Stimulated activated effector memory CD8-positive, alpha-beta T cell treated with anti-CD3 and anti-CD28 coated beads, Interleukin-12 subunit alpha, Interleukin-12 subunit beta, amount 100 ng/mL, for 72 hours (primary cell): ENCODE measurements around the gene ID4.
A peak's percentile ranks its signal among the peaks of the same experiment; 100 is the strongest.

Experiments used
- ATAC-seq: fragments of 150-1000 bp; cut with Tn5 transposase; 2 replicates; pipeline ENCODE4 v1.10.0; 2021
- DNase-seq, 2 donors: peaks; one replicate each; pipeline ENCODE4 v3.0.0; 2021 to 2022; ENCODE audit warnings: low spot score in 2 of 2
- H3K27ac Mint-ChIP-seq: one replicate; pipeline ENCODE4 v1.8.0; 2022; ENCODE audit warnings: mild to moderate bottlenecking, mixed read lengths
- H3K36me3 Mint-ChIP-seq: one replicate; pipeline ENCODE4 v1.8.0; 2022; ENCODE audit warnings: mild to moderate bottlenecking, mixed read lengths
- H3K4me1 Mint-ChIP-seq: one replicate; pipeline ENCODE4 v1.8.0; 2022; ENCODE audit warnings: mixed read lengths
- H3K4me3 Mint-ChIP-seq: one replicate; pipeline ENCODE4 v1.8.0; 2022; ENCODE audit warnings: mild to moderate bottlenecking, mixed read lengths
- H3K9me3 Mint-ChIP-seq: one replicate; pipeline ENCODE4 v1.8.0; 2022; ENCODE audit warnings: mixed read lengths

The ID4 gene

GRCh38 chr6:19818805-19819204 lies 18.4 kb upstream of the ID4 start:
- DNase-seq (no peak), ATAC-seq (no peak)
- H3K36me3 Mint-ChIP-seq, result no peaks in the 10 kb centered on the region
- H3K27ac Mint-ChIP-seq, result no peak overlapping the region
- no peaks in the 10 kb centered on the region for H3K4me1 Mint-ChIP-seq
- no peaks in the 10 kb centered on the region for H3K9me3 Mint-ChIP-seq
- no peak overlapping the region for H3K4me3 Mint-ChIP-seq

- ATAC-seq, result no peak
- Mint-ChIP-seq H3K4me1 (no peaks in the 10 kb centered on the region), H3K27ac (no peak overlapping the region), H3K4me3 (no peak overlapping the region), H3K36me3 (no peaks in the 10 kb centered on the region), H3K9me3 (peaks cover 3% of the 10 kb centered on the region)
- DNase-seq, result no peak
These were observed 12.9 kb upstream of the ID4 start for GRCh38 chr6:19824058-19824807.

- Mint-ChIP-seq H3K4me1 (no peaks in the 10 kb centered on the region), H3K36me3 (no peaks in the 10 kb centered on the region), H3K27ac (no peak overlapping the region), H3K4me3 (no peak overlapping the region), H3K9me3 (peaks cover 3% of the 10 kb centered on the region)
- no peak for DNase-seq
- no peak for ATAC-seq
These were observed 9.9 kb upstream of the ID4 start for GRCh38 chr6:19827247-19827646.

DNA sequence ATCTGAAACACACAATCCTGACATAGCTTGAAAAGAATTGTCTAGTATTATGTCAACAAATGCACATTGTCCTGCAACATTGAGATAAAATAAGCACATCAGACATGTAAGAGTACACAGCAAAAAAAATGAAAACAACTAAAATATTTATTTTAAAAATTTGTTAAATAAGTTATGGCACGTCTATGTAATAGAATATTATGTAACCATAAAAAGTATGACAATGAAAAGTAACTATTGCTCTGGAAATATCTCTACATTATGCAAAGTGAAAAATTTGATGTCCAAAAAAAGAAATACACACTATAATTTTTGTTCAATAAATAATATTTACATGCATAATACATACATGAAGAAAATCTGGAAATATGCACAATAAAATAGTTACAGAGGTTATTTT lies 9.3 kb upstream of the ID4 start:
- H3K36me3 Mint-ChIP-seq, result no peaks in the 10 kb centered on the region
- DNase-seq (no peak), ATAC-seq (no peak)
- no peak overlapping the region for H3K4me3 Mint-ChIP-seq
- H3K27ac Mint-ChIP-seq, result no peak overlapping the region
- H3K9me3 Mint-ChIP-seq, result peaks cover 3% of the 10 kb centered on the region
- H3K4me1 Mint-ChIP-seq, result no peaks in the 10 kb centered on the region

DNA sequence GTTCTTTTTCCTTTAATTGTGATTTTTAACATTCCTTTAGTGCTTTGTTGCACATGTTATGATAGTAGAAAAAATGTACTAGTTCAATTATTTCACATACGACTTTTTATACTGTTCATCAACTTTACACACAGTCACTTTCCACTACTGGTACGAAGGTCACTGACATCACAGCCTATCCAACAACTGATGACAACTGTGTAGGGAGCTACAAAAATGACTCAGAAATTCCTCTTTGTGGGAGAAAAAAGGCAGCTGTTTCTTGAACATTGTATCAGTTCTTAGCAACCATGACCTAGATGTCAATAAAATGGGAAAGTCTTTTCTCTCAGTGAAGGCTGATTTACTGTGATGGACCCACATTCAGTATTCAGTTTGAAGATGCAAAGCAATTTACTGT lies 7.0 kb upstream of the ID4 start:
- Mint-ChIP-seq H3K36me3 (no peaks in the 10 kb centered on the region), H3K4me3 (no peak overlapping the region), H3K27ac (no peak overlapping the region), H3K9me3 (peaks cover 3% of the 10 kb centered on the region), H3K4me1 (no peaks in the 10 kb centered on the region)
- DNase-seq (no peak), ATAC-seq (no peak)

- Mint-ChIP-seq H3K9me3 (peaks cover 3% of the 10 kb centered on the region), H3K4me3 (no peak overlapping the region), H3K4me1 (no peaks in the 10 kb centered on the region), H3K36me3 (no peaks in the 10 kb centered on the region), H3K27ac (no peak overlapping the region)
- DNase-seq (no peak), ATAC-seq (no peak)
These were observed 5.8 kb upstream of the ID4 start for GRCh38 chr6:19831358-19831757.

DNA sequence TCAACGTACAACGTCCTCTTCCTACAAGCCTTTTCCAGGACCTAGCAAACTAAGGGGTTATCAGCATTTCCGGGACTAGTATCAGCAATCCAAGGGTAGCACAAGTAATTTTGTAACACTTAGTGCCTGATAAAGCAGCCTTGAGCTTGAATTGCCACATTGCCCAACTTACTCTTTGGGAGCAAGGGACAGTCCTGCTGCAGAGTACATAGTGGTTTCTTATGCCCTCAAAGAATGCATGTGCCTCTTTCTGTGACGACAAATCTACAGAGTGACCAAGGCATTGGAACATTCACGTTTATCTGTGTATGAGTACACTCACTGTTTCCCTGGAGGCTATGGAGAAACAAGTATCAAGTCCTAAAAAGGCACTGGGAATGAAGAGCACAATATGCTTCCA lies 3.2 kb upstream of the ID4 start:
- ATAC-seq (no peak), DNase-seq (no peak)
- Mint-ChIP-seq H3K36me3 (no peaks in the 10 kb centered on the region), H3K4me1 (no peaks in the 10 kb centered on the region), H3K9me3 (no peaks in the 10 kb centered on the region), H3K4me3 (no peak overlapping the region), H3K27ac (no peak overlapping the region)

GRCh38 chr6:19834858-19835257 lies 2.3 kb upstream of the ID4 start:
- DNase-seq (no peak), ATAC-seq (no peak)
- Mint-ChIP-seq H3K9me3 (no peaks in the 10 kb centered on the region), H3K4me3 (no peak overlapping the region), H3K27ac (no peak overlapping the region), H3K4me1 (no peaks in the 10 kb centered on the region), H3K36me3 (no peaks in the 10 kb centered on the region)

- Mint-ChIP-seq H3K4me1 (no peaks in the 10 kb centered on the region), H3K27ac (no peak overlapping the region), H3K4me3 (no peak overlapping the region), H3K9me3 (no peaks in the 10 kb centered on the region), H3K36me3 (no peaks in the 10 kb centered on the region)
- ATAC-seq, result no peak
- DNase-seq, result no peak
These were observed 1.6 kb upstream of the ID4 start for GRCh38 chr6:19835605-19836004.

DNA sequence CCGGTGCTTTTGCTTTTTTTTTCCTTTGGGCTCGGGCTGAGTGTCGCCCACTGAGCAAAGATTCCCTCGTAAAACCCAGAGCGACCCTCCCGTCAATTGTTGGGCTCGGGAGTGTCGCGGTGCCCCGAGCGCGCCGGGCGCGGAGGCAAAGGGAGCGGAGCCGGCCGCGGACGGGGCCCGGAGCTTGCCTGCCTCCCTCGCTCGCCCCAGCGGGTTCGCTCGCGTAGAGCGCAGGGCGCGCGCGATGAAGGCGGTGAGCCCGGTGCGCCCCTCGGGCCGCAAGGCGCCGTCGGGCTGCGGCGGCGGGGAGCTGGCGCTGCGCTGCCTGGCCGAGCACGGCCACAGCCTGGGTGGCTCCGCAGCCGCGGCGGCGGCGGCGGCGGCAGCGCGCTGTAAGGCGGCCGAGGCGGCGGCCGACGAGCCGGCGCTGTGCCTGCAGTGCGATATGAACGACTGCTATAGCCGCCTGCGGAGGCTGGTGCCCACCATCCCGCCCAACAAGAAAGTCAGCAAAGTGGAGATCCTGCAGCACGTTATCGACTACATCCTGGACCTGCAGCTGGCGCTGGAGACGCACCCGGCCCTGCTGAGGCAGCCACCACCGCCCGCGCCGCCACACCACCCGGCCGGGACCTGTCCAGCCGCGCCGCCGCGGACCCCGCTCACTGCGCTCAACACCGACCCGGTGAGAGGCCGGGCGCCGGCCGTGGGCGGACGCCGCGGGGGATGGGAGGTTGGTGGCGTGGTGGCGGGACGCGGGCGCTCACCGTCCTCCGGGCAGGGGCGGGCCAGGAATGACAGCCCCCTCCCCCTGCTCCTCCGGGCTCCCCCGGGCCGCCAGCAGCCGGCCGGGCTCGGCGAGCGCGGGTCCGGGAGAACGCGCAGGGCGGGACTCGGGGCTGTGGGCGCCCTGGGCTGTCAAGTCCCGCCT lies 606 bp downstream of the ID4 start:
- ATAC-seq, result no peak
- Mint-ChIP-seq H3K4me3 (no peak overlapping the region), H3K27ac (no peak overlapping the region), H3K9me3 (no peaks in the 10 kb centered on the region), H3K4me1 (no peaks in the 10 kb centered on the region), H3K36me3 (no peaks in the 10 kb centered on the region)
- no peak for DNase-seq

GRCh38 chr6:19838442-19839236 lies 1.5 kb downstream of the ID4 start:
- Mint-ChIP-seq H3K36me3 (no peaks in the 10 kb centered on the region), H3K27ac (no peak overlapping the region), H3K4me3 (no peak overlapping the region), H3K4me1 (no peaks in the 10 kb centered on the region), H3K9me3 (no peaks in the 10 kb centered on the region)
- DNase-seq (no peak), ATAC-seq (peak; percentile 24)

GRCh38 chr6:19839237-19839546 lies 2.0 kb downstream of the ID4 start:
- H3K4me1 Mint-ChIP-seq, result no peaks in the 10 kb centered on the region
- H3K9me3 Mint-ChIP-seq, result no peaks in the 10 kb centered on the region
- no peak for ATAC-seq
- DNase-seq, result no peak
- H3K27ac Mint-ChIP-seq, result no peak overlapping the region
- no peaks in the 10 kb centered on the region for H3K36me3 Mint-ChIP-seq
- no peak overlapping the region for H3K4me3 Mint-ChIP-seq

- no peaks in the 10 kb centered on the region for H3K36me3 Mint-ChIP-seq
- DNase-seq (no peak), ATAC-seq (no peak)
- no peaks in the 10 kb centered on the region for H3K4me1 Mint-ChIP-seq
- no peak overlapping the region for H3K4me3 Mint-ChIP-seq
- no peak overlapping the region for H3K27ac Mint-ChIP-seq
- H3K9me3 Mint-ChIP-seq, result no peaks in the 10 kb centered on the region
These were observed 2.6 kb downstream of the ID4 start for GRCh38 chr6:19839788-19840187.

GRCh38 chr6:19841181-19841580 lies 4.0 kb downstream of the ID4 start:
- H3K9me3 Mint-ChIP-seq, result no peaks in the 10 kb centered on the region
- no peaks in the 10 kb centered on the region for H3K4me1 Mint-ChIP-seq
- DNase-seq (no peak), ATAC-seq (no peak)
- no peaks in the 10 kb centered on the region for H3K36me3 Mint-ChIP-seq
- H3K27ac Mint-ChIP-seq, result no peak overlapping the region
- H3K4me3 Mint-ChIP-seq, result no peak overlapping the region

- Mint-ChIP-seq H3K36me3 (no peaks in the 10 kb centered on the region), H3K9me3 (no peaks in the 10 kb centered on the region), H3K4me3 (no peak overlapping the region), H3K27ac (no peak overlapping the region), H3K4me1 (no peaks in the 10 kb centered on the region)
- DNase-seq (no peak), ATAC-seq (no peak)
These were observed 5.0 kb downstream of the ID4 start for GRCh38 chr6:19842030-19842615.
